ENCODE measurements around the gene NECTIN4.
"Not testable (repeated sequence)": the region's sequence is repeated elsewhere in the genome, so short reads cannot be mapped to it uniquely, and the experiment has no call there.

The NECTIN4 gene

GRCh38 chr1:161117759-161118581, 28.6 kb upstream of the NECTIN4 start, which contains the start of the genes NIT1 and PFDN2:
Gene NIT1, plus strand, starts transcription at chr1:161118105. Its CDS starts 72 bp downstream, at chr1:161118177.
Gene PFDN2, minus strand, starts transcription at chr1:161118037. Its CDS starts 11 bp downstream, at chr1:161118026.
- Histone ChIP-seq H3K79me2 (ENCODE audit: control insufficient read depth, low read length) (peaks cover 66% of the 10 kb centered on the region), H3K9me3 (ENCODE audit: control insufficient read depth, insufficient read depth, low read length) (no peaks in the 10 kb centered on the region), H3K4me2 (ENCODE audit: low read length) (peak within 1 kb of the TSS; percentile 95), H3K9me2 (replicated peaks; ENCODE audit: control insufficient read depth, low read length) (no peaks in the 10 kb centered on the region), H4K20me1 (ENCODE audit: control insufficient read depth, insufficient read depth, low read depth, low read length) (peaks cover 10% of the 10 kb centered on the region; the same call in 1 of the 2 replicates), H3K27ac (ENCODE audit: low read depth, low read length) (peak within 1 kb of the TSS; percentile 45), H3F3A (ENCODE audit: control insufficient read depth, insufficient read depth) (0 out of 2 replicates have a peak, but pooled peaks cover 2% of the 10 kb centered on the region), H3K36me3 (ENCODE audit: control insufficient read depth, low read length) (peaks cover 76% of the 10 kb centered on the region), H3K4me3 (ENCODE audit: low read length) (peak within 1 kb of the TSS; percentile 97), H3K27me3 (ENCODE audit: control insufficient read depth, low read length) (no peaks in the 10 kb centered on the region), H3K4me1 (ENCODE audit: control insufficient read depth, low read length) (peaks cover 62% of the 10 kb centered on the region)
- no peak for TF ChIP-seq CTCF (IDR thresholded peaks at IDR 0.05; ENCODE audit: low read depth, low read length, poor library complexity, severe bottlenecking)
- TF ChIP-seq EZH2phosphoT487 (IDR thresholded peaks at IDR 0.05; ENCODE audit: borderline replicate concordance, low read length) = no peak

- not testable (repeated sequence) for H3K27ac ChIP-seq (ENCODE audit: low read depth, low read length)
Measured at GRCh38 chr1:161115961-161116360, 26.6 kb upstream of the NECTIN4 start.

GRCh38 chr1:161115132-161115711, 25.9 kb upstream of the NECTIN4 start:
- Histone ChIP-seq H3K79me2 (ENCODE audit: control insufficient read depth, low read length) (peaks cover 93% of the 10 kb centered on the region), H4K20me1 (ENCODE audit: control insufficient read depth, insufficient read depth, low read depth, low read length) (peaks cover 17% of the 10 kb centered on the region; the same call in 1 of the 2 replicates), H3K4me3 (ENCODE audit: low read length) (no peak overlapping the region), H3K9me2 (replicated peaks; ENCODE audit: control insufficient read depth, low read length) (no peaks in the 10 kb centered on the region), H3K36me3 (ENCODE audit: control insufficient read depth, low read length) (peaks cover 61% of the 10 kb centered on the region), H3K4me2 (ENCODE audit: low read length) (peak overlapping the region; percentile 95), H3F3A (ENCODE audit: control insufficient read depth, insufficient read depth) (0 out of 2 replicates have a peak, but pooled peaks cover 2% of the 10 kb centered on the region), H3K4me1 (ENCODE audit: control insufficient read depth, low read length) (peaks cover 71% of the 10 kb centered on the region), H3K27me3 (ENCODE audit: control insufficient read depth, low read length) (no peaks in the 10 kb centered on the region), H3K9me3 (ENCODE audit: control insufficient read depth, insufficient read depth, low read length) (no peaks in the 10 kb centered on the region), H3K27ac (ENCODE audit: low read depth, low read length) (no peak overlapping the region)
- no peak for TF ChIP-seq EZH2phosphoT487 (IDR thresholded peaks at IDR 0.05; ENCODE audit: borderline replicate concordance, low read length)
- TF ChIP-seq CTCF (IDR thresholded peaks at IDR 0.05; ENCODE audit: low read depth, low read length, poor library complexity, severe bottlenecking) = no peak

More at GRCh38 chr1:161115961-161116360, 26.6 kb upstream of the NECTIN4 start:
- Histone ChIP-seq H3K4me2 (ENCODE audit: low read length) (peak overlapping the region; percentile 95), H3K4me3 (ENCODE audit: low read length) (peak overlapping the region; percentile 97), H4K20me1 (ENCODE audit: control insufficient read depth, insufficient read depth, low read depth, low read length) (peaks cover 17% of the 10 kb centered on the region; the same call in 1 of the 2 replicates), H3K36me3 (ENCODE audit: control insufficient read depth, low read length) (peaks cover 68% of the 10 kb centered on the region), H3K79me2 (ENCODE audit: control insufficient read depth, low read length) (peaks cover 86% of the 10 kb centered on the region), H3K4me1 (ENCODE audit: control insufficient read depth, low read length) (peaks cover 73% of the 10 kb centered on the region)
- H3K27me3 ChIP-seq (ENCODE audit: control insufficient read depth, low read length); H3K9me3 ChIP-seq (ENCODE audit: control insufficient read depth, insufficient read depth, low read length); H3F3A ChIP-seq (ENCODE audit: control insufficient read depth, insufficient read depth); H3K9me2 ChIP-seq (replicated peaks; ENCODE audit: control insufficient read depth, low read length): not testable (repeated sequence)

Data from DOHH2 (cell line).